ENCODE data around the gene SYCN. TPM values are rescaled to one million over a fixed set of nuclear protein-coding genes. Genes with fewer than 3 reads are reported as not detected.

The SYCN gene
- total and polyA plus RNA-seq, 2 donors (not counting 3 experiments of a cell fraction or from before 2014, with no cell fraction given), result not detected

DNA sequence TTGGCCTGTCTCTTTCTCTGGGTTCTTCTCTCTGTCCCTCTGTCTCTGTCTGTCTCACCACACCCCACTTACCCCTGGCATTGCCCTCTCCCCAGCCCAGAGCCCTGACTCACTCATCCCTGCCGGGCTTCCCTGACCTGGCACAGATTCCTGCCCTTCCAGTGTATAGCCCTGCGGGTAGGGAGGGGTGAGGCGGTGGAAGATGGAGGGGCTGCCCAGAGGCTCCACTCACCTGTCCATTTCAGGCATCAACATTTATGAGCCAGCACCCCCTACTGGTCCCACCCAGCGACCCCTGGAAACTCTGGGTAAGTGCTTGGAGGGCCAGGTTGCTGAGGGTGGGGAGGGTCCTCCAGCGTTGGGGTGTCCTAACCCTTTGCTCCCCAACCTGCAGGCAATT, 6.3 kb downstream of the SYCN start:
- FAIRE-seq, result no peak
- DNase-seq (ENCODE audit: low read depth, low spot score), result no peak
- Histone ChIP-seq H2AFZ (ENCODE audit: low read depth, low read length) (no peak overlapping the region), H3K27ac (ENCODE audit: insufficient read depth, low read depth, low read length) (no peak overlapping the region), H3K4me1 (ENCODE audit: control insufficient read depth, extremely low read depth, insufficient read depth, low read length) (no peaks in the 10 kb centered on the region), H3K36me3 (ENCODE audit: control insufficient read depth in 2 of 2, extremely low read depth in 1 of 2, insufficient read depth in 2 of 2, low read length in 2 of 2) (no peaks in the 10 kb centered on the region), H3K27me3 (ENCODE audit: control insufficient read depth in 2 of 2, insufficient read depth in 2 of 2, low read length in 2 of 2) (peaks cover 29 to 35% of the 10 kb centered on the region in 2 experiments), H3K9ac (replicated peaks; ENCODE audit: extremely low read depth, insufficient read depth, low read length) (no peak overlapping the region), H3K9me3 (replicated peaks; ENCODE audit: control insufficient read depth, insufficient read depth, low read length) (no peaks in the 10 kb centered on the region), H3K9me1 (replicated peaks; ENCODE audit: control insufficient read depth, extremely low read depth, insufficient read depth, low read length) (no peaks in the 10 kb centered on the region), H3K4me2 (ENCODE audit: insufficient read depth, low read length) (no peak overlapping the region), H3K79me2 (ENCODE audit: control insufficient read depth, insufficient read depth, low read length) (no peaks in the 10 kb centered on the region), H3K4me3 (replicated peaks in 1 of 3; ENCODE audit: insufficient read depth in 1 of 3, low read depth in 1 of 3, low read length in 3 of 3) (no peak overlapping the region), H4K20me1 (replicated peaks; ENCODE audit: control insufficient read depth, extremely low read depth, insufficient read depth, low read length) (no peaks in the 10 kb centered on the region)
- TF ChIP-seq JUN (IDR thresholded peaks at IDR 0.05; ENCODE audit: borderline replicate concordance, insufficient read depth, insufficient read length, low read depth) (no peak), FOS (IDR thresholded peaks at IDR 0.05; ENCODE audit: borderline replicate concordance, insufficient read depth, low read length) (no peak), POLR2A (IDR thresholded peaks at IDR 0.05; ENCODE audit: low read depth, low read length) (no peak), MYC (IDR thresholded peaks at IDR 0.05; ENCODE audit: low read depth, low read length) (no peak), EZH2 (IDR thresholded peaks at IDR 0.05; ENCODE audit: borderline replicate concordance, low read depth, low read length, severe bottlenecking) (no peak), POLR2AphosphoS5 (IDR thresholded peaks at IDR 0.05; ENCODE audit: insufficient read depth, low read depth, low read length) (no peak), GATA2 (IDR thresholded peaks at IDR 0.05; ENCODE audit: insufficient read depth, insufficient read length, low read depth, low read length) (no peak)
- intact Hi-C loops (cut with micrococcal nuclease) (loop anchor here (5.0 kb wide), 1 partner anchor 146 kb away; no protein-coding TSS in a partner anchor), dilution Hi-C loops (cut with MboI; ENCODE audit: extremely low pct_ligation_motif_present, low sequenced_read_pairs) (no loop called here)
- CTCF ChIA-PET, result interaction anchor here (0.7 to 1.0 kb wide), 2 partner anchors 18 to 76 kb away, joined by 3 to 6 read pairs; no protein-coding TSS in a partner anchor
- no TSS peak for BruUV-seq (replicated peaks)
- POLR2A ChIA-PET, result no interaction called here

- no peak within 1 kb of the TSS for H2AFZ ChIP-seq (ENCODE audit: low read depth, low read length)
- no peak within 1 kb of the TSS for H3K4me3 ChIP-seq (replicated peaks in 1 of 3; ENCODE audit: insufficient read depth in 1 of 3, low read depth in 1 of 3, low read length in 3 of 3)
- no peak for DNase-seq (ENCODE audit: low read depth, low spot score)
- H3K27me3 ChIP-seq (ENCODE audit: control insufficient read depth in 2 of 2, insufficient read depth in 2 of 2, low read length in 2 of 2), result peaks cover 30 to 31% of the 10 kb centered on the region in 2 experiments
- dilution Hi-C loops (cut with MboI; ENCODE audit: extremely low pct_ligation_motif_present, low sequenced_read_pairs) (no loop called here), intact Hi-C loops (cut with micrococcal nuclease) (loop anchor here (5.0 kb wide), 1 partner anchor 145 kb away; no protein-coding TSS in a partner anchor)
- BruUV-seq (replicated peaks), result no TSS peak
- H3K27ac ChIP-seq (ENCODE audit: insufficient read depth, low read depth, low read length), result no peak within 1 kb of the TSS
- no peaks in the 10 kb centered on the region for H3K4me1 ChIP-seq (ENCODE audit: control insufficient read depth, extremely low read depth, insufficient read depth, low read length)
- H3K79me2 ChIP-seq (ENCODE audit: control insufficient read depth, insufficient read depth, low read length), result no peaks in the 10 kb centered on the region
- no peaks in the 10 kb centered on the region for H3K36me3 ChIP-seq (ENCODE audit: control insufficient read depth in 2 of 2, extremely low read depth in 1 of 2, insufficient read depth in 2 of 2, low read length in 2 of 2)
- no peaks in the 10 kb centered on the region for H4K20me1 ChIP-seq (replicated peaks; ENCODE audit: control insufficient read depth, extremely low read depth, insufficient read depth, low read length)
- H3K9me1 ChIP-seq (replicated peaks; ENCODE audit: control insufficient read depth, extremely low read depth, insufficient read depth, low read length), result no peaks in the 10 kb centered on the region
- H3K4me2 ChIP-seq (ENCODE audit: insufficient read depth, low read length), result no peak within 1 kb of the TSS
- no peak within 1 kb of the TSS for H3K9ac ChIP-seq (replicated peaks; ENCODE audit: extremely low read depth, insufficient read depth, low read length)
- FAIRE-seq, result no peak
- ChIA-PET POLR2A (no interaction called here), CTCF (interaction anchor here (1.0 to 1.1 kb wide), 2 partner anchors 75 to 131 kb away, joined by 3 to 6 read pairs; no protein-coding TSS in a partner anchor)
- H3K9me3 ChIP-seq (replicated peaks; ENCODE audit: control insufficient read depth, insufficient read depth, low read length), result no peaks in the 10 kb centered on the region
- TF ChIP-seq EZH2 (IDR thresholded peaks at IDR 0.05; ENCODE audit: borderline replicate concordance, low read depth, low read length, severe bottlenecking) (peak; percentile 79), POLR2AphosphoS5 (IDR thresholded peaks at IDR 0.05; ENCODE audit: insufficient read depth, low read depth, low read length) (no peak)
Observed at GRCh38 chr19:39196860-39197562, 7.1 kb downstream of the SYCN start, which contains the start of gene NCCRP1. Gene NCCRP1 (plus strand): TSS chr19:39196964. CDS start chr19:39196983, 19 bp downstream.
